HG03439 (cell line): ENCODE data around the gene RING1.

ENCODE experiments used
- ATAC-seq: cut with Tn5 transposase; IDR thresholded peaks from one replicate; pipeline ENCODE4 v1.9.1; 2021; ENCODE audit warnings: mild to moderate bottlenecking, moderate library complexity; ENCODE audit not compliant: unreplicated experiment

Gene RING1

GRCh38 chr6:33241968-33242367, 33.7 kb downstream of the RING1 start:
- ATAC-seq: no peak

DNA sequence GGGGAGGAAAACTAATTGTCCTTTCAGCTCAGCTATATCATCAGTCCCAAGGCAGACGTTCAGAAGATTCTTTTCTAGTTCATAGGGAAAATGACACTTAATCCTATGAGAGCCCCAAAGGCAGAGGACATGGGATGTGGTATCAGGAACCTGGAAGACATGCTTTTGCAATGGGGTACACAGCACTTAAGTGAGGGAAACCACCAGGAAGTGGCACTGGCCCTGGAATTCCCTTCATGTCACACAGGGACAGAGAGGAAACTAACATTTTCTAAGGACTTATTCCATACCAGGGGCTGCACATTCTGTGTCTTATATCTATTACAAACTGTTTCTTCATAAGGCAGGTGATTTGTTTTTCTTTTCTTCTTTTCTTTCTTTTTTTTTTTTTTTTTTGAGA, 35.2 kb downstream of the RING1 start:
- no peak for ATAC-seq

GRCh38 chr6:33247977-33248642, 39.8 kb downstream of the RING1 start:
- ATAC-seq: peak; percentile 39

- ATAC-seq: peak; percentile 4
These were observed 40.3 kb downstream of the RING1 start for GRCh38 chr6:33248643-33248931.

DNA sequence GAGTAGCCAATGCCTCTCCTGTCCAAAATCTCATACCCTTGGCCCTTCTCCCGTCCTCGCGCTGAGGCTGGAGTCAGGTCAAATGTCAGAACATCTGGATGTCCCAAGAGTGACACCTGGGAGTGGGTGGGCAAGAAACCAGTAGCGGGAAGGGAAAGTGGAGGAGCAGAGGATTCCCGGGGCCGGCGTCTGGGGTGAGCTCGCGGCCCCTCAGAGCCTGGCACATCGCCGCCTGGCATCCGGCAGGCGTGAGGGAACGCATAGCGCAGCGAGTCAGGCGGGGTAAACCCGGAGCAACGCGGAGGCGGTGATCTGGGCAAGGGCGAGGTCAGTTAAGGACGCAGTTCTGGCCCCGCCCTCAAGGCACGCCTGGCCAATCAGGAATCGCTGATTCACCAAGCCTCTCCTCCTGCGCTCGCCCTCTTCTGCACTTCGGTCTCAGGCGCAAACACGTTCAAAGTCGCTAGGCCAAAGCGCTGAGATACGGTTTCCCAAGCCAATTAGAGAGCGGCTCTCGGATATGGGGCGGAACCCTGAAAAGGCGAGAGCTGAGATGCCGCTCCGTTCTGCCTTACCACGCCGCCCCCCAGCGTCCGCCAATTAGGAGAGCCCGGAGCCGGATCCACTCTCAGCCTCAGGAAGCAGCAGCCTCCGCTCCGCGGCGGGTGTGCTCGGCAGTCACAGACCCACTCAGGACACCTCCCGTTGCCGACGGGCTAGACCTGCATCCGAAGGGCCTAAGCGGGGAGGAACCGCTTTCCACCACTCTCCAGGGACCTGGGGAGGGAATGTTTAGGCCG, 40.8 kb downstream of the RING1 start:
- peak; percentile 84 for ATAC-seq

GRCh38 chr6:33249732-33250630, 41.7 kb downstream of the RING1 start:
- ATAC-seq: no peak

GRCh38 chr6:33250731-33251130, 42.4 kb downstream of the RING1 start:
- no peak for ATAC-seq

DNA sequence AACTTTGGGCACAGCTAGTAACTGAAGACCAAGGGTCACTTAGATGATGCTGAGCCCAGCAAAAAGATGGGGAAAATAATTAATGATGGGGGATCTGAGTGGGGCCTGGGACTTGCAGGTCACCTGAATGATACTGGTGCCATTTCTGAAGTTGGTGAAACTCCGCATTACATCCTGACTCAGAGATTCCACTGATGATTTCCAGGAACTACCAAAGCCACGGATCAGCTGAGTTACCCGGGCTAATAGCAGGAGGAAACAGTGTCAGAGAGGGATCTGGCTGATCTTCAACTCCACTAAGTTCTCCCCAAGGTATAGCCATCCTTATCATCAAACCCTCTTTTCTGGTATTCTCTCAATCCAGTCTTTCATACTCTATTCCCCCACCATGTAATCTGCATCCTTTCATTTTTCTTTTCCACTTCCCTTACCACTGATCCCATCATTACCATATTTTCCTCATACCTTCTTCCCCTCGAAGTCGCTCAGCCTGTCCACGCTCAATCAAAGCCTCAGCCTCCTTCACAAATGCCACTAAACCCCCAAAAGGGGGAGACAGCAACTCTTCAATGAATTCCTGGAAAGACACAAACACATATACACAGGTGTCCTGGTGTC, 43.2 kb downstream of the RING1 start:
- no peak for ATAC-seq

DNA sequence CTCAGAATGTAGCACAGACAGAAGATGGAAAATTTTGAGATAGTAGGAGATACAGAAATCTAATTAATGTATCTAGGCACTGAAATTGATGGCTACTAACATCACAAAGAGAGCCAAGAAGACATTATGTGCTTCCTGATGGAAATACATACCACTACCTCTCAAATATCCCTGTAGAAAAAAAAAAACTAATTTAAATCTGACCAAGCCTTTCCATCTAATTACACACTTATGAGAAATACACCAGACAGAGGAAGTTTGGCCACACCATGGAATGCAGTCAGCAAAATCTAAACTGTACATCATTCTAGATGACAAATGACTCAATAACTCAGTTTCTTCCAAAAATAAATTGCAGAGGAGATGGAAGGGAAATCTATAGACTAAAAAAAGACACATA, 44.5 kb downstream of the RING1 start:
- ATAC-seq: no peak

DNA sequence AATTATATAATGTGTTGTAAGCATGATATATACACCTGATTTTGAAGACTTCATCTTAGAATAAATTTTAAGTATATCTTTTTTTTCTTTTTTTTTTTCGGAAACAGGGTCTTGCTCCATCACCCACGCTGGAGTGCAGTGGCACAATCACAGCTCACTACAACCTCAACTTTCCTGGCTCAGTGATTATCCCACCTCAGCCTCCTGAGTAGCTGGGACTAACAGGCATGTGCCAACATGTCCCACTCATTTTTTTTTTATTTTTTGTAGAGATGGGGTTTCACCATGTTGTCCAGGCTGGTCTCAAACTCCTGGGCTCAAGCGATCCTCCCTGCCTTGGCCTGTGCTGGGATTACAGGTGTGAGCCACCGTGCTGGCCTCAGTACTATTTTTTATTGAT, 46.3 kb downstream of the RING1 start:
- ATAC-seq: no peak

DNA sequence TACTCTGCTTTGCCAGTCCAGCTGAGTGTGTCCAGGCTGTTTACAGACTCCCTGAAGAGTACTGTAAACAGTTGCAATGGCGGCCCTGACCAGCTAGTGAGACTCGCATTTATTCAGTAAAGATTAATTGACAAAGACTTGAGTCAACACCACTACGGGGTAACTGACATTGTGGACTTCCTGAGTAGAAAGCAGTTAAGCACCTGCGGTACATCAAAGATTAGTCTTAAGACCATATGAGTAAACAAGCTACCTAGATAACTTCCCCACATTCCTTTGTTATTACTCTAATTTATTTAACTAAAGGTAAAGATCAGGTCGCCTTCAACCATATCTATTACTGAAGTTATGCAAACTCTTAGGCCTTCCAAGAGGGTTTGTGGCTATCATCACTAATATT, 50.7 kb downstream of the RING1 start:
- no peak for ATAC-seq
